HG02884 (cell line): Measurements from ENCODE around the gene ZNF521.

Experiments
- ATAC-seq: cut with Tn5 transposase; IDR thresholded peaks from one replicate; pipeline ENCODE4 v1.9.1; 2021; ENCODE audit warnings: mild to moderate bottlenecking, moderate library complexity; ENCODE audit not compliant: unreplicated experiment

The ZNF521 gene

GRCh38 chr18:25086876-25087275 lies 265.1 kb downstream of the ZNF521 start:
- no peak for ATAC-seq

GRCh38 chr18:25081001-25081400 lies 271.0 kb downstream of the ZNF521 start:
- ATAC-seq: no peak

- ATAC-seq: no peak
Observed at GRCh38 chr18:25080211-25080610, 271.8 kb downstream of the ZNF521 start.

- no peak for ATAC-seq
Observed at GRCh38 chr18:25077944-25078723, 273.8 kb downstream of the ZNF521 start.

- ATAC-seq: no peak
Observed at GRCh38 chr18:25077038-25077943, 274.7 kb downstream of the ZNF521 start.

- ATAC-seq: no peak
Observed at GRCh38 chr18:25075783-25076182, 276.2 kb downstream of the ZNF521 start.

GRCh38 chr18:25075331-25075730 lies 276.6 kb downstream of the ZNF521 start:
- no peak for ATAC-seq

GRCh38 chr18:25074925-25075324 lies 277.0 kb downstream of the ZNF521 start:
- ATAC-seq: no peak

- no peak for ATAC-seq
Observed at GRCh38 chr18:25072205-25072604, 279.8 kb downstream of the ZNF521 start.

GRCh38 chr18:25067275-25068025 lies 284.5 kb downstream of the ZNF521 start:
- no peak for ATAC-seq

GRCh38 chr18:25066516-25066915 lies 285.4 kb downstream of the ZNF521 start:
- no peak for ATAC-seq

- ATAC-seq: no peak
Observed at GRCh38 chr18:25062720-25063119, 289.2 kb downstream of the ZNF521 start.

GRCh38 chr18:25061395-25061794 lies 290.6 kb downstream of the ZNF521 start:
- no peak for ATAC-seq

GRCh38 chr18:25058521-25058920 lies 293.4 kb downstream of the ZNF521 start:
- no peak for ATAC-seq

GRCh38 chr18:25057491-25058050 lies 294.4 kb downstream of the ZNF521 start:
- no peak for ATAC-seq

GRCh38 chr18:25056429-25056828 lies 295.5 kb downstream of the ZNF521 start:
- no peak for ATAC-seq

- no peak for ATAC-seq
Observed at GRCh38 chr18:25055076-25055475, 296.9 kb downstream of the ZNF521 start.

GRCh38 chr18:25053466-25053865 lies 298.5 kb downstream of the ZNF521 start:
- no peak for ATAC-seq

GRCh38 chr18:25052511-25052921 lies 299.4 kb downstream of the ZNF521 start:
- ATAC-seq: no peak

GRCh38 chr18:25050605-25051004 lies 301.4 kb downstream of the ZNF521 start:
- no peak for ATAC-seq

- ATAC-seq: no peak
Observed at GRCh38 chr18:25047983-25048382, 304.0 kb downstream of the ZNF521 start.
